K562 (cell line): ENCODE results near the gene MYH9. TPM values are rescaled to one million over a fixed set of nuclear protein-coding genes. Genes with fewer than 3 reads are reported as not detected.

Experiments
- HES1 ChIP-seq: fragments of 450-650 bp; IDR thresholded peaks from 2 replicates; pipeline ENCODE4 v1.6.1; 2016; ENCODE audit warnings: low read depth, mild to moderate bottlenecking, moderate library complexity
- TRIM28 ChIP-seq: fragments of 450-650 bp; IDR thresholded peaks from 2 replicates; pipeline ENCODE4 v1.6.1; 2017
- ZFP91 ChIP-seq: sonication (generic); formaldehyde crosslinking; IDR thresholded peaks from 2 replicates; pipeline ENCODE4 v1.8.0; 2022; ENCODE audit warnings: mild to moderate bottlenecking, missing genetic modification reagents
- ZNF232 ChIP-seq: sonication (generic); formaldehyde crosslinking; IDR thresholded peaks from 2 replicates; pipeline ENCODE4 v1.8.0; 2022; ENCODE audit warnings: mild to moderate bottlenecking, missing genetic modification reagents
- ZNF449 ChIP-seq: fragments of 250-450 bp; sonication (Bioruptor Pico); IDR thresholded peaks from 2 replicates; pipeline ENCODE4 v1.8.0; 2022; ENCODE audit warnings: moderate library complexity, mild to moderate bottlenecking, inconsistent platforms
- polyA plus RNA-seq, 8 experiments: library from polyadenylated mRNA; depleted of rRNA in 4 of 8; stranded (reverse) in 5 of 8; unstranded in 3 of 8; fragments of >200 nt; fragmentation: Nextera tagmentation in 2 of 8; fragmentation: Illumina TruSeq in 1 of 8; extraction: Ambion mirVana in 2 of 8; extraction: Trizol in 1 of 8; gene quantifications; 2 replicates each; pipeline versions ENCODE4 v1.2.1 to v1.2.3, GENCODE V29; 2011 to 2014; ENCODE audit warnings: inconsistent platforms in 1 of 8, missing spikeins in 1 of 8
- total RNA-seq, 7 experiments: library from RNA; depleted of rRNA in 6 of 7; stranded (reverse); fragments of >200 nt in 6 of 7; fragmentation: Illumina TruSeq in 2 of 7; extraction: Trizol in 2 of 7; gene quantifications; 2 replicates each; pipeline versions ENCODE4 v1.2.1 to v1.2.3, GENCODE V29; 2011 to 2021; ENCODE audit warnings: low replicate concordance in 1 of 7

The MYH9 gene
- total and polyA plus RNA-seq, 9 of the 15 experiments (the other 6 are each of a cell fraction or from before 2014, with no cell fraction given), result 0.71 to 111 (median 24.6) TPM

- TF ChIP-seq ZFP91 (CRISPR knock-in tag), result no peak
- TF ChIP-seq HES1, result 0 out of 2 replicates have a peak, but pooled peaks have one; percentile 30
- no peak for TF ChIP-seq ZNF449 (CRISPR knock-in tag)
- no peak for TF ChIP-seq ZNF232 (CRISPR knock-in tag)
- no peak for TF ChIP-seq TRIM28
Measured at GRCh38 chr22:36386351-36386899, 1.3 kb downstream of the MYH9 start (continued).
